ENCODE data around the gene TTC16. TPM values are rescaled to one million over a fixed set of nuclear protein-coding genes. Genes with fewer than 3 reads are reported as not detected.

TTC16 gene
- total RNA-seq, 1 donor from 2014 or later: not detected

DNA sequence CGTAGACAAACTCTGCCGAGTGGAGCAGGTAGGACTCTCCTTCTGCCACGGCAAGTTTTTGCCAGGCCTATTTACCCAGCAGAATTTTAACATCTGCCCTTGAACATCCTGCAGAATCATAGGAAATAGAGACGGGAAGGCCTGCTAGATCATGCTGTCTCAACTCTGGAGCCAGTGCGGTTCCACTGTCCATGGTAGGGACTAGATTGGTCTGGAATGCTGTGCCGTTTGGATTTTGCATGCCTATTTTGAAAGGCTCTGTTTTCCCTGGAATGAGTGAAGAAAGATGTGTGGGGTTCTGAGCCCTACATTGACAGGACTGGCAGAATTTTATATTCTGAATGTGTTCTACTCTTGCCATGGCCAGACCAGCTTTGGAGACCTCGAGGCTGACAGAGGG is 42.6 kb upstream of the TTC16 start:
- Histone ChIP-seq H3K36me3 (no peaks in the 10 kb centered on the region), H3K79me2 (ENCODE audit: low read depth) (no peaks in the 10 kb centered on the region), H3K27me3 (no peaks in the 10 kb centered on the region), H3K4me1 (no peaks in the 10 kb centered on the region), H3K4me3 (no peak overlapping the region), H3F3A (ENCODE audit: low read depth) (no peaks in the 10 kb centered on the region), H3K27ac (no peak overlapping the region), H4K20me1 (ENCODE audit: low read depth) (no peaks in the 10 kb centered on the region), H3K9ac (no peak overlapping the region), H2AFZ (replicated peaks) (no peak overlapping the region), H3K4me2 (no peak overlapping the region), H3K9me3 (ENCODE audit: low read depth) (no peaks in the 10 kb centered on the region)
- no peaks in the 10 kb centered on the region for H3K9me3 Mint-ChIP-seq
- TF ChIP-seq, protein P1, sequence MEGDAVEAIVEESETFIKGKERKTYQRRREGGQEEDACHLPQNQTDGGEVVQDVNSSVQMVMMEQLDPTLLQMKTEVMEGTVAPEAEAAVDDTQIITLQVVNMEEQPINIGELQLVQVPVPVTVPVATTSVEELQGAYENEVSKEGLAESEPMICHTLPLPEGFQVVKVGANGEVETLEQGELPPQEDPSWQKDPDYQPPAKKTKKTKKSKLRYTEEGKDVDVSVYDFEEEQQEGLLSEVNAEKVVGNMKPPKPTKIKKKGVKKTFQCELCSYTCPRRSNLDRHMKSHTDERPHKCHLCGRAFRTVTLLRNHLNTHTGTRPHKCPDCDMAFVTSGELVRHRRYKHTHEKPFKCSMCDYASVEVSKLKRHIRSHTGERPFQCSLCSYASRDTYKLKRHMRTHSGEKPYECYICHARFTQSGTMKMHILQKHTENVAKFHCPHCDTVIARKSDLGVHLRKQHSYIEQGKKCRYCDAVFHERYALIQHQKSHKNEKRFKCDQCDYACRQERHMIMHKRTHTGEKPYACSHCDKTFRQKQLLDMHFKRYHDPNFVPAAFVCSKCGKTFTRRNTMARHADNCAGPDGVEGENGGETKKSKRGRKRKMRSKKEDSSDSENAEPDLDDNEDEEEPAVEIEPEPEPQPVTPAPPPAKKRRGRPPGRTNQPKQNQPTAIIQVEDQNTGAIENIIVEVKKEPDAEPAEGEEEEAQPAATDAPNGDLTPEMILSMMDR (IDR thresholded peaks at IDR 0.05): no peak
- TF ChIP-seq EZH2 (IDR thresholded peaks at IDR 0.05) (no peak), EZH2phosphoT487 (IDR thresholded peaks at IDR 0.05) (no peak)
- no peak for DNase-seq (ENCODE audit: low spot score)
- peaks cover 17% of the 10 kb centered on the region for H3K36me3 Mint-ChIP-seq
- no peaks in the 10 kb centered on the region for H3K4me1 Mint-ChIP-seq
- peaks cover 3% of the 10 kb centered on the region for H3K27me3 Mint-ChIP-seq (ENCODE audit: insufficient read depth, low read depth)
- H3K4me3 Mint-ChIP-seq: no peak overlapping the region
- no peak overlapping the region for H3K27ac Mint-ChIP-seq

DNA sequence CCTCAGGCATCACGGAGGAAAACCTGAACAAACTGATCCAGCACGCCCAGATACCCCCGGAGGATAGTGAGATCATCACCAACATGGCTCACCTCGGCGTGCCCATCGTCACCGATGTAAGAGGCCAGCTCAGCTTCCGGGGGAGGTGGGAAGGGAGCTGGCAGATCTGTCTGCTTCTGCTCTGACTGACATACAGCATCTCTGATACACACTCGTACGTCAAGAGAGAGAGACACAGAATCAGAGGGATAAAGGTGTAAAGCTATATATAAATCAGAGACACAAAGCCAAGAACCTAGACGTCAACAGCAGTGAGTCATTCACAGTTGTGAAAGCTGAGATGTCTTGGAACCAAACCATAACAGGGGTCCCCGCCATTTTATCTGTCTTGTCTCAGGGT is 39.2 kb upstream of the TTC16 start:
- Histone ChIP-seq H3K27me3 (no peaks in the 10 kb centered on the region), H3K4me3 (no peak overlapping the region), H2AFZ (replicated peaks) (no peak overlapping the region), H3K4me1 (no peaks in the 10 kb centered on the region), H3K9me3 (ENCODE audit: low read depth) (no peaks in the 10 kb centered on the region), H3F3A (ENCODE audit: low read depth) (no peaks in the 10 kb centered on the region), H4K20me1 (ENCODE audit: low read depth) (no peaks in the 10 kb centered on the region), H3K36me3 (no peaks in the 10 kb centered on the region), H3K27ac (no peak overlapping the region), H3K9ac (no peak overlapping the region), H3K79me2 (ENCODE audit: low read depth) (no peaks in the 10 kb centered on the region), H3K4me2 (no peak overlapping the region)
- H3K27ac Mint-ChIP-seq: no peak overlapping the region
- H3K4me3 Mint-ChIP-seq: no peak overlapping the region
- H3K36me3 Mint-ChIP-seq: peaks cover 25% of the 10 kb centered on the region
- H3K4me1 Mint-ChIP-seq: no peaks in the 10 kb centered on the region
- no peak for DNase-seq (ENCODE audit: low spot score)
- H3K9me3 Mint-ChIP-seq: no peaks in the 10 kb centered on the region
- TF ChIP-seq EZH2phosphoT487 (IDR thresholded peaks at IDR 0.05) (no peak), EZH2 (IDR thresholded peaks at IDR 0.05) (no peak)
- TF ChIP-seq, protein P1 (IDR thresholded peaks at IDR 0.05): no peak
- H3K27me3 Mint-ChIP-seq (ENCODE audit: insufficient read depth, low read depth): peaks cover 7% of the 10 kb centered on the region

DNA sequence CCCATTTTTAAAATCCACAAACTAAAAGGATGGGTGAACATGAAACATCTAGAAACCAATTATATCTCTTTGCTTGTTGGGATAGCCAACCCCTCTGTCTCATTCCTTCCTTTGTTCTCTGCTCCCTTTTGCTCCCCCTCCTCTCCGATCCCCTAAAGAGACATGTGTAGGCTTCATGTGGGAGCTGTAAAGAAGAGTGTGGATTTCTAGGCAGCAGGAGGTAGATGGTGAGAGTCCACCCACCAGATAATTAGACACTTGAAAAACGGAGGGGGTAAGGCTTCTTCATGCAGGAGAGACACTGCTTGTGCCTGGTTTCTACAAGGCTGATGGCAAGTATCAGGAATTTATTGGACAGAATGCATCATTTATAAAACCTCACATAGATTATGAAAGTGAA is 36.4 kb upstream of the TTC16 start:
- Histone ChIP-seq H3F3A (ENCODE audit: low read depth) (no peaks in the 10 kb centered on the region), H3K9ac (no peak overlapping the region), H2AFZ (replicated peaks) (no peak overlapping the region), H3K27ac (no peak overlapping the region), H3K9me3 (ENCODE audit: low read depth) (no peaks in the 10 kb centered on the region), H3K27me3 (no peaks in the 10 kb centered on the region), H3K4me2 (no peak overlapping the region), H3K36me3 (no peaks in the 10 kb centered on the region), H3K79me2 (ENCODE audit: low read depth) (no peaks in the 10 kb centered on the region), H3K4me1 (no peaks in the 10 kb centered on the region), H3K4me3 (no peak overlapping the region), H4K20me1 (ENCODE audit: low read depth) (no peaks in the 10 kb centered on the region)
- Mint-ChIP-seq H3K4me3 (no peak overlapping the region), H3K36me3 (peaks cover 19% of the 10 kb centered on the region), H3K27me3 (ENCODE audit: insufficient read depth, low read depth) (peaks cover 10% of the 10 kb centered on the region), H3K27ac (no peak overlapping the region), H3K9me3 (no peaks in the 10 kb centered on the region), H3K4me1 (no peaks in the 10 kb centered on the region)
- no peak for DNase-seq (ENCODE audit: low spot score)
- TF ChIP-seq, protein P1 (IDR thresholded peaks at IDR 0.05): no peak
- no peak for TF ChIP-seq EZH2 (IDR thresholded peaks at IDR 0.05)
- no peak for TF ChIP-seq EZH2phosphoT487 (IDR thresholded peaks at IDR 0.05)
